GM23338 (cell line): ENCODE data around the gene MTCL3.

ENCODE experiments used
- JUNB ChIP-seq: IDR thresholded peaks from one replicate; pipeline ENCODE4 v1.6.1; 2016; ENCODE audit warnings: antibody characterized with exemption; ENCODE audit not compliant: unreplicated experiment
- TF ChIP-seq, protein P1 (sequence below): IDR thresholded peaks from one replicate; pipeline ENCODE4 v1.6.1; 2018; ENCODE audit warnings: antibody characterized with exemption; ENCODE audit not compliant: unreplicated experiment
- TF ChIP-seq, protein P2 (sequence below), 2 experiments: fragments of 200-600 bp in 1 of 2; sonication (generic) in 1 of 2; conservative IDR thresholded peaks; 2 replicates each; pipeline versions ENCODE4 v1.5.1 to v1.6.1; 2016 to 2017; ENCODE audit warnings: antibody characterized with exemption in 2 of 2, low read depth in 2 of 2, mild to moderate bottlenecking in 2 of 2, moderate library complexity in 1 of 2

DNA sequence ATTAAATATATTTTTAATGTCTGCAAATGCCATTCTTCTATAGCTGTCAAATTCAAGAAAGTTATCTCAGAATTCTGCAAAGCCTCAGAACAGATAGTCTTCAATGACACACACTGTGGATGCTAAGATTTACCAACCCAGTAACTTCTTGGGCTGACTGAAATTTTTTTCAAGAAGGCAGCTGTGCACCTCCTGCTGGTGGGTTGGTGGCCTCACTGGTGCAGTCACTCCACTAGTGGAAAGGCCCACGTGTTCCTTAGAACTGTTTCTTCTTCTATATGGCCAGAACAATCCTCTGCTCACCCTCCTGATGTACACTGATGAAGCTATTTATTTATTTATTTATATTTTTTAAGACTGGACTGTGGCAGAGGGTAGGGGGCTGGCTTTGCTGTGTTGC lies 28.1 kb upstream of the MTCL3 start:
- TF ChIP-seq, protein P1, sequence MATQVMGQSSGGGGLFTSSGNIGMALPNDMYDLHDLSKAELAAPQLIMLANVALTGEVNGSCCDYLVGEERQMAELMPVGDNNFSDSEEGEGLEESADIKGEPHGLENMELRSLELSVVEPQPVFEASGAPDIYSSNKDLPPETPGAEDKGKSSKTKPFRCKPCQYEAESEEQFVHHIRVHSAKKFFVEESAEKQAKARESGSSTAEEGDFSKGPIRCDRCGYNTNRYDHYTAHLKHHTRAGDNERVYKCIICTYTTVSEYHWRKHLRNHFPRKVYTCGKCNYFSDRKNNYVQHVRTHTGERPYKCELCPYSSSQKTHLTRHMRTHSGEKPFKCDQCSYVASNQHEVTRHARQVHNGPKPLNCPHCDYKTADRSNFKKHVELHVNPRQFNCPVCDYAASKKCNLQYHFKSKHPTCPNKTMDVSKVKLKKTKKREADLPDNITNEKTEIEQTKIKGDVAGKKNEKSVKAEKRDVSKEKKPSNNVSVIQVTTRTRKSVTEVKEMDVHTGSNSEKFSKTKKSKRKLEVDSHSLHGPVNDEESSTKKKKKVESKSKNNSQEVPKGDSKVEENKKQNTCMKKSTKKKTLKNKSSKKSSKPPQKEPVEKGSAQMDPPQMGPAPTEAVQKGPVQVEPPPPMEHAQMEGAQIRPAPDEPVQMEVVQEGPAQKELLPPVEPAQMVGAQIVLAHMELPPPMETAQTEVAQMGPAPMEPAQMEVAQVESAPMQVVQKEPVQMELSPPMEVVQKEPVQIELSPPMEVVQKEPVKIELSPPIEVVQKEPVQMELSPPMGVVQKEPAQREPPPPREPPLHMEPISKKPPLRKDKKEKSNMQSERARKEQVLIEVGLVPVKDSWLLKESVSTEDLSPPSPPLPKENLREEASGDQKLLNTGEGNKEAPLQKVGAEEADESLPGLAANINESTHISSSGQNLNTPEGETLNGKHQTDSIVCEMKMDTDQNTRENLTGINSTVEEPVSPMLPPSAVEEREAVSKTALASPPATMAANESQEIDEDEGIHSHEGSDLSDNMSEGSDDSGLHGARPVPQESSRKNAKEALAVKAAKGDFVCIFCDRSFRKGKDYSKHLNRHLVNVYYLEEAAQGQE, result no peak
- TF ChIP-seq, protein P2, sequence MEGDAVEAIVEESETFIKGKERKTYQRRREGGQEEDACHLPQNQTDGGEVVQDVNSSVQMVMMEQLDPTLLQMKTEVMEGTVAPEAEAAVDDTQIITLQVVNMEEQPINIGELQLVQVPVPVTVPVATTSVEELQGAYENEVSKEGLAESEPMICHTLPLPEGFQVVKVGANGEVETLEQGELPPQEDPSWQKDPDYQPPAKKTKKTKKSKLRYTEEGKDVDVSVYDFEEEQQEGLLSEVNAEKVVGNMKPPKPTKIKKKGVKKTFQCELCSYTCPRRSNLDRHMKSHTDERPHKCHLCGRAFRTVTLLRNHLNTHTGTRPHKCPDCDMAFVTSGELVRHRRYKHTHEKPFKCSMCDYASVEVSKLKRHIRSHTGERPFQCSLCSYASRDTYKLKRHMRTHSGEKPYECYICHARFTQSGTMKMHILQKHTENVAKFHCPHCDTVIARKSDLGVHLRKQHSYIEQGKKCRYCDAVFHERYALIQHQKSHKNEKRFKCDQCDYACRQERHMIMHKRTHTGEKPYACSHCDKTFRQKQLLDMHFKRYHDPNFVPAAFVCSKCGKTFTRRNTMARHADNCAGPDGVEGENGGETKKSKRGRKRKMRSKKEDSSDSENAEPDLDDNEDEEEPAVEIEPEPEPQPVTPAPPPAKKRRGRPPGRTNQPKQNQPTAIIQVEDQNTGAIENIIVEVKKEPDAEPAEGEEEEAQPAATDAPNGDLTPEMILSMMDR (conservative IDR thresholded peaks at IDR 0.05; ENCODE audit: low read depth in 2 of 2), result peak; percentile 72
- TF ChIP-seq JUNB, result no peak
